Dedifferentiated amniotic fluid mesenchymal stem cell (primary cell): ENCODE data around the gene XCL2.
"Not testable (repeated sequence)": the region's sequence is repeated elsewhere in the genome, so short reads cannot be mapped to it uniquely, and the experiment has no call there.

Experiments used
- DNase-seq: peaks from one replicate; pipeline ENCODE4 v3.0.0-alpha.2; 2016; ENCODE audit errors: extremely low spot score

The XCL2 gene

DNA sequence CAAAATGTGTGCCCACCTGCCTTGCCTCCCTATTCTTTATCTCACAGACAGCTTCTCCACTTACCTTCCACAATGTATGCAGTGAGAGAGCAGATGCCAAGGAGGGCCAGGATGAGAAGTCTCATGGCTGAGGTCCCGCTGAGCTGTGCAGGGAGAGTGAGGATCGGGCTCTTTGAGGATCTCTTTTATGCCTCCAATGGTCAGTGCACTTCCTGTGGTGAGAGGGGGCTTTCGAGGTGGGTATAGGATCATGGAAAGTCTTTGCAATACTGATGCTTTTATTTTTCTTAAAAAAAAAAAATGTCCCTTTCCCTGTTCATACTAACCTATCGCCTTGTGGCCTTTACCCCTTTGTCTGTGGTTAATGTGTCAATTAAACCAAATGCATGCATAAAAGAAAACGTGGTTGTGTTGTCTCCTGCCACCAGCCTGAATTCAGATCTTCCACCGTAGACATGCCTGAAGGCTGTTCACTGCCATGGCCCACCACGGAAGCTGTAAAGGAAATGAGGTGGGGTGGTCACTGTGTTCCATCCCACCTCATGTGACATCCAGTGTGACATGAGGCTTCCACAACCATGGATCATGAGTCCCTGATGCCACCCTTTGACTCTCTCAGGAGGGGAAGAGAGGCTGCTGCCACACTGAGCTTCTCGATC is at the start of gene XCL2:
Gene XCL2, minus strand, starts transcription at position 158 of the 659 bp plus-strand sequence. Its CDS starts 33 bp downstream, at position 125.
- DNase-seq, result not testable (repeated sequence)

DNA sequence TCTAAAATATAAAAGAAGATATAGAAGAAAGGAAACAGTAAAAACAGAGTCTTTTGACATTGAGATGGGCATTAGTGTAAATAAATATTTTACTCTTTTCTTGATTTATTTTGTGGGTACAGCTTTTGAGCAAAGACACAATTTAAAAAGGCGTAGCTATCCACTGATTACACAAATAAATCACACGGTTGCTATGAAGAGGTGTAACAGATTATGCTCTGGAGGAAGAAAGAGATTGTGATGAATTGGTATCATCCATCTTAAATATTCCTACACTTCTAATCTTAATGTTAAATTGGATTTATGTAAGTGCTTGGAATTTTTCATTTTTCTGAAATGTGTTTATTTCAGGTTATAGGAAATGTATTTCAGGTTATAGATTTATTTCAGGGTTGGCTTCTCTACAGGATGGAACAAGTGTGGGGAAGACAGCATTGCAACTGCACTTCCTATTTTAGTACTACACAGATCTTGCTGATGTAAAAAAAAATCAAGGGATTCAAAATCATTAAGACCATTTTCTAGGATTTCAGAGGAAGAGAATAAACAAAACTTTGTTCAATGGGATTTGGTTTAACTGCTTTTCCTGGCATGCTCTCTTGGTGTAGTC is 47.9 kb upstream of the XCL2 start:
- DNase-seq, result no peak

GRCh38 chr1:168591066-168591465 is 47.3 kb upstream of the XCL2 start:
- DNase-seq, result no peak

DNA sequence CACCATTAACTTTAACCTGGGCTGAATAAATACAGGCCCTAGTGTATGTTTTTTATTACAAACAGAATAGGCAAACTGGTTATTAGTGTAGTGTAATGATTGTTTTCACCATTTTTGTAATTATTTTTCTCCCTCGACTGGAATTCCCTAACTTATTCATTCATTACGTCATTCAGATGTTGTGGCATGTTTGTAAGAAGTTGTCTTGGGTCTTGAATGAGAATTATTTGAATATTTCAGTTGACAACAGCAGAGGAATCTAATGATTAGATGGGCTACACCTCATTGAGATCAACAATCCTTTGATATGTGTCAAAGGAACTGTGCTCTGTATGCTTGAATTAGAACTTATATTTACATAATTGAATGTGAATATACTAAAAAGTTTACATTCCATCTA is 45.4 kb upstream of the XCL2 start:
- no peak for DNase-seq

DNA sequence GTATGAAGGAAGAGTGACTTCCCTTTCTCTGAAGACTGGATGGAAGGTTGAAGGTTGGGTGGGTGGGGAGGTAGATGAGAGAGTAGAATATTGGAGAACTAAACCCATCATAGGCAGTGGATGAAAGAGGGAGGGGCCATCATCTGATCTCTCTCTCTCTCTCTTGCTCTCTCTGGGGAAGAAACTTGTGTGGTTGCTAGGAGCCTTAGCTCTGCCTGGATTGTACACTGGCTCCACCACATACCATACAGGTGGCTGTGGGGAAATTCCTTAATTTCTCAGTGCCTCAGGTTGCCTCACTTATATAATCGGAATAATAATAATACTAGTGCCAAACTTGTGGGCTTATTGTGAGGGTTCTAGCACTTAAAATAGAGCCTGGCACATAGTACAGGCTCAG is 42.1 kb upstream of the XCL2 start:
- no peak for DNase-seq

DNA sequence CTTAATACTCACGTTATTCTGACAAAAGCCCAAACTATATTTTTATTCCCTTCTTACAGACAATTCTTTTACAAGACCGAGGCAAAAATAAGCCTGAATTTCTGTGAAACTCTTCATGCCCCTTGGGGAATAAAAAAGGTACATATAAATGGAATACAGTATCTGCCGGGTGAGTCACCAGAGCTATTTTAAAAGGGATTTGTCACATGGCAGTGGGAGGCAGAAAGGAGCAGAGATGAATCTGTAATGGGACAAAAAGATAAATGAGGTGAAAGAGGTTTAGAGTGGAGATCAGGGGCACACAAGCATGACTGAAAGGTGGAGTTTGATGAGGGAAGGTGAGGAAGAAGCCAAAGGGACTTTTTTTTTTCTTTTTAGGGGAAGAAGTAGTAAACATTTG is 41.4 kb upstream of the XCL2 start:
- DNase-seq, result peak; percentile 26

DNA sequence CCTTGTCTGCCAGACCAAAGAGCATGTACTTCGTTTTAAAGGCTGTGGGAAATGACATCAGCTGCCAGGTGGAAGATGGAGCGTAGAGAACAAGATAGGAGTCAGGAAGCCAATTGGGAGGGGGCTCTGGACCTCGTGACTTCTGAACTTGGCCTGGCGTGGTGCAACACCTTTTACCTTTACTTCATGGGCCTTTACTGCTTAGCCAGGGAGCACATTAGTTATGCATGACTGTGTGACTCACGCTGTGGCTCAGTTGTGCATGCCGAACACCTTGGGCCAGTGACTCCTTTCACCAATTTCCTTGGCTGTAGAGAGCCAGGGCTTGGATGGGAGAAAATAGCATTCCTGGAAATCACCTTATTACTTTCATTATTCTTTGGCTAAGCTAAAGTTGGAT is 39.8 kb upstream of the XCL2 start:
- DNase-seq, result no peak

DNA sequence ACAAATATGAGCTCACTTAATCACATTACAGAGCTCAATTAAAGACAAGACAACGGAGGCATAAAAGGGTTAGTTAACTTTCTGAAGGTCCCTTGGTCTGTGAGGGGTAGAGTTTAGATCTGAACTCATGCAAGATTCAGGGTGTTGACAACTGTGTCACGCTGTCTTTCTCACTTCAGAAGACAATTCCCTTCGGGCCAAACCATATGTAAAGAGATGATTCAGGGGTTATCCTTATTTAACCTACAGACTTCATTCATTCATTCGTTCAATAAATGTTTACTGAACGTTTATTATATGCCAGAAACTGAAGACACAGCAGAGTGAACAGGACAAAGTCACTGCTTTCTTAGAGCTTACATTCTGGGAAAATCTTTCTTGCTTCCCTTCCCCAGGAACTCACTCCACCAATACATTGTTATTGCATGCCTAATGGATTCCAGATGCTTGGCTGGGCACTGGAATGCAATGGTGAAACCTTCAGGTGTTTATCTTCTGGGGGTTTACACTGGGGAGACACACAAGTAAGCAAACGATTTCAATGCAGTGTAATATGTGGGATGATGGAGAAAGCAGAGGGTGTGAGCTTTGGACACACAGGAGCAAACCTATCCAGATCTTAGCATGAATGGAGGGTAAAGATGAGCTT is 39.0 kb upstream of the XCL2 start:
- DNase-seq, result peak; percentile 36

DNA sequence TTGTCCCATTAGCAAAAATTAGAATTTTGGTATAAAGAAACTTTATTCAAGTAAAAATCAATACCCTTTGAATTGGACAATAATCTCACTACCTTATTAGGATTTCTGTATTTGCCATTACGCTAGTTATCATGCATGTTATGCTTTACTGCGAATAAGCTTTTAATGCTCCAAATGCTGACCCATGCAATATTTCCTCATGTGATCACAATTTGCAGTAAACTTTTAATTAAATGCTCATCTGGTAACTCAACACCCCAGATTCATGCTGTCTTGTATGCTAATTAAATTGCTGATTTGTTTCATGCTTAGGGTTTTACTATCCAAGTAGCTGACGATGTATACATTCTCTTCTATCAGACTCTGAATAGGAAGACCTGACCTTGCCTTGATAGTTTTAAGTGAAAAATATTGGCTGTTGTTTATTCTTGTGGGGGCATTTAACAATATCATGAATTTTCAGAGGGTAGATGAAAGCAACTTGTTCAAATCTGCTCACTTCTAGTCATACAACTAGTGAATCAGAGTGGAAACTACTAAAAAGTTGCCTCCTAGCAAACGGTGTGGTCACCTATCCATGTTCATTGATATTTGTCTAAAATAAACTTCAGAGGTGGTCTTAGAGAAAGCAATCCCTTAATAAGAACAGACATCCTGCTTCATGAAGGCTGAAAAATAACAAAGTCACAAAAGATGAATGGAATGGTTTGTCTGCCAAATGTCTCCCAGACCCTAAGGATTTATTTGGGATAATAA is 38.2 kb upstream of the XCL2 start:
- DNase-seq, result no peak

DNA sequence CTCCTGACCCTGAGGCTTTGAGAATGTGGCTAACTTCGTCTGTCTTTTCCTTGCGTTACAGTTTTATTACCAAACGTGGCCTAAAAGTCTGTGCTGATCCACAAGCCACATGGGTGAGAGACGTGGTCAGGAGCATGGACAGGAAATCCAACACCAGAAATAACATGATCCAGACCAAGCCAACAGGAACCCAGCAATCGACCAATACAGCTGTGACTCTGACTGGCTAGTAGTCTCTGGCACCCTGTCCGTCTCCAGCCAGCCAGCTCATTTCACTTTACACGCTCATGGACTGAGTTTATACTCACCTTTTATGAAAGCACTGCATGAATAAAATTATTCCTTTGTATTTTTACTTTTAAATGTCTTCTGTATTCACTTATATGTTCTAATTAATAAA is 37.2 kb upstream of the XCL2 start:
- not testable (repeated sequence) for DNase-seq

GRCh38 chr1:168580290-168580689 is 36.5 kb upstream of the XCL2 start:
- DNase-seq, result not testable (repeated sequence)

DNA sequence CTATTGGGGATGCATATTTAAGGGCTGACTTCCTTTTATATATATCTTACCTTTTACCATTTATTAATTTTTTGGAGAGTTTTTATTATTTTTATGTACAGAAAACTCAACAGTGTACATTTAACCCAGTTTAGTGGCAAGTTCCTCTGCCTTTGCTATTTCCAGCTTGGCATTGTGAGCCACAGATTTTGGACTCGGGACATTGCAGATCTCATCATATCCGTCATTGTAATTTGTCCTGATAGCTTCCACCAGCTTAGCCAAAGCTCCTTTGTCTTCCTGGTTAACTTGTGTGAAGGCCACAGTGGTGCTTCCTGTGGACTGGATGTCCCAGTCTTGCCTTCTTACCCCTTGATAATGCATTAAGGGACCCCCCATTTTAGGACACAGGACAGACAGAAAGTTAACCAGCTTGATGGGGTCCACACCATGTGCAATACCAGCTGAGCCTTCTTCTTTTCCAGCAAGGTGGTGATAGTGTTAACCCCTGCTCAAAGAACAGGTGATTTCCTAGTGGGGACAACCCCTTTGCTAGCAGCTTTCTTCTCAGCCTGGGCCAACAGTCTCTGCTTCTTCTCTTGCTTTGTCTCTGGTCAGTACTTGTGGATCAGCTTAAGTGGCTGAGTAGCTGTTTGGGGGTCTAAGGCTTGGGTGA is 34.9 kb upstream of the XCL2 start:
- DNase-seq, result not testable (repeated sequence)

GRCh38 chr1:168576245-168576688 is 32.5 kb upstream of the XCL2 start, which contains the start of gene XCL1:
XCL1 (plus strand) TSS chr1:168576605; CDS start chr1:168576638, 33 bp downstream.
- not testable (repeated sequence) for DNase-seq

DNA sequence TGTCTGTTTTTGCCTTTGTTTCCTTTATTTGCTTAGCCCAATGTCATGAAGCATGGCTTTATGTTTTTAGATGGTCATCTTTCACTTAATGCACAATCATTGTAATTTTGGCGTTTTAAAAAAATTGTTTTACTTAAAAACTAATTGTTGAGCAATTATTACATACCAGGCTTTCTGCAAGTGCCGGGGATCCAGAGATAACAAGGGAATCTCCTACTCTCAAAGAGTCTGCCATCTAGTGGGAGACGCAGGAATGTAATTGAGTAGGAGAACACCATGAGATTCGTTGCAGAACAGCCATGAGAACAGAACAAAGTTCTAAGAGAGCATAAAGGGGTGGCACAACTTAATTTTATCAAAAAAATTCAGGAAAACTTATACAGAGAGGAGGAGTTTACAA is 30.4 kb upstream of the XCL2 start:
- peak; percentile 31 for DNase-seq

- DNase-seq, result no peak
These were observed 28.8 kb upstream of the XCL2 start for GRCh38 chr1:168572633-168573032.

DNA sequence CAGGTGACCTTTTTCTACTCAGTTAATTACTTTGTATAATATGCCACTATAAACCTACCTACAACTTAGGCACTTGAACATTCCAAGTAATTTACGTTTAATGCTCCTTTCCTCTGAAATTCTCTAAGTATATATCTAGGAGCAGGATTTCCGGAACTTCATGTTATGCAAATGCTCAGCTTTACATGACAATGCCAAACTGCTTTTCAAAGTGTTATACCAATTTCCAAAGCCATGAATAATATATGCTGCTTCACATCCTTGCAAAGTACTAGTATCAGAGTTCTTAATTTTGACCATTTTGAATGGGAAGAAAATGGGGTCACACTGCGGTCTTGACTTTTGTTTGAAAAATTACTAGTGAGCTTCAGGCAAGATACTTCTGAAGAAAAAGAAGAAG is 26.9 kb upstream of the XCL2 start:
- DNase-seq, result no peak

DNA sequence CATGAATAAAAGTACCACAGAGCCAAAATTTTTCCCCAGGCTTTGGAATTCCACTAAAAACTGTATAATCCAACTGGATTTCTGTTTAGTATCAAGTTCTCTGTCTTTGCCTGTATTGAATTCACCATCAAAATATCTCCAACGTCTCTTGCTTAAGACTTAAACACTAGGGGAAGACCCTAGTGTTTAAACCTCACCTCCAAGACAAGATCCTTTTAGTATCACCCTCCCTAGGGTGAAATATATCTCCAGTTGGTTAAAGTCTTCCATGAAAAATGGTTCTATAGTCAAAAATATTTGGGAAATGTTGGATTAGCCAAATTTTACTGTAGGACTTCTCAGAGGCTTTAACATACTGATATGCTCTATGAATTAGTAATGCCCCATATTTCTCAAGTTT is 24.5 kb upstream of the XCL2 start:
- no peak for DNase-seq

DNA sequence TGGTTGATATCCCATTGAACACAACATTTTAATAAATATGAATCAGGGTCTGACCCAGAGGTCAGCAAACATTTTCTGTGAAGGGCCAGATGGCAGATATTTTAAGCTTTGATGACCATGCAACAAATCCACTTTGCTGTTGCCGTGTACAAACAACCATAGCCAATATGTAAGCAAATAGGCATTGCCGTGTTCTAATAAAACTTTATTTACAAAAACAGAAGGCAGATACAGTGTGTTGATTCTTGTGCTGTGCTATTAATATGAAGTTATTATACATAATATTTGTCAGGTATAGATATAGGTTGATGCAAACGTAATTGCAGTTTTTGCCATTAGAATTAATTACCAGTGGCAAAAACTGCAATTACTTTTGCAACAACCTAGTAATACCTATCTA is 23.8 kb upstream of the XCL2 start:
- DNase-seq, result no peak

- DNase-seq, result no peak
These were observed 23.2 kb upstream of the XCL2 start for GRCh38 chr1:168567007-168567406.

DNA sequence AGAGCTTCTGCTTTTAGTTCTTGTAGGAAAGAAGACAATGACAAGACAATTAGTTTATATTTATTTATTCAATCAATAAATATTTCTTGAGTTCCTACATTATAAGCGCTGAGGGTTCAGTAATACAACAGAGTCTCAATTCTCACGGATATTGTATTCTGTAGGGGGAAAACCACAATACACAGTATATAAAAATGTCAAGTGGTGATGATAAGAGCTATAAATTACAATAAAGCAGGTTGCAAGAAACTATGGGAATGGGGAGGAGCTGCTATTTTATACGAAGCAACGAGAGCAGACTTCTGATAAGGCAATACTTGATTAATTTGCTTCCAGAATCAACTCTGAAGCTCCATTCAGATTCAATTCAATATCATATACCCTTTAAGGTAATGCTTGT is 22.0 kb upstream of the XCL2 start:
- DNase-seq, result no peak

DNA sequence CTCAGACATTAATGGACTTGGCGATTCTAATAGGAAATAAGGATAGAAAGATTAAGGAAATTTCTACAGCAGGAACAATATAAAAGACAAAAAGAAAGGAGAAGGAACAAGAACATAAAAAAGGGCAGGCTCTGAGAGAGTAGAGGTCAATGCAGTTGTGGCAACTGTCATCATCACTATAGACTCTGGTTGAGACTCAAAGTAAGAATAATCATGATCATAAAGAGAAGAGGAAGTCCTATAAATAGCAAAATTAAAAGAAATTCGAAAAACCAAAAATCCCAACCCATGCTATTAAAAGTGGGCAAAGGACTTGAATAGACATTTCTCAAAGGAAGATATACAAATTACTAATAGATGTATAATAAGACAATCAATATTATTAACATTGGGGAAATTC is 18.2 kb upstream of the XCL2 start:
- no peak for DNase-seq

- no peak for DNase-seq
These were observed 16.6 kb upstream of the XCL2 start for GRCh38 chr1:168560370-168560769.
